Ovary (tissue), 9 donors: ENCODE results near the gene MCAM. TPM values are rescaled to one million over a fixed set of nuclear protein-coding genes. Genes with fewer than 3 reads are reported as not detected.
A peak's percentile ranks its signal among the peaks of the same experiment; 100 is the strongest.

Source experiments
- DNase-seq, 5 donors: peaks; one replicate each; pipeline ENCODE4 v3.0.0-alpha.2; 2019 to 2020
- H3K27ac ChIP-seq, 2 donors: fragments of 200-600 bp; one replicate each; pipeline versions ENCODE4 v1.5.1 to v1.8.0; 2019 to 2022
- H3K27me3 ChIP-seq: fragments of 200-600 bp; one replicate; pipeline ENCODE4 v1.8.0; 2022
- H3K36me3 ChIP-seq: fragments of 200-600 bp; sonication (generic); one replicate; pipeline ENCODE4 v1.5.1; 2019
- H3K4me1 ChIP-seq: one replicate; pipeline ENCODE4 v1.8.1; 2013; ENCODE audit warnings: mild to moderate bottlenecking, moderate library complexity; ENCODE audit not compliant: insufficient read depth
- H3K4me3 ChIP-seq: fragments of 200-600 bp; sonication (generic); one replicate; pipeline ENCODE4 v1.5.1; 2017
- H3K9me3 ChIP-seq, 2 donors: fragments of 200-600 bp in 1 of 2; sonication (generic) in 1 of 2; one replicate each; pipeline versions ENCODE4 v1.5.1 to v1.8.1; 2013 to 2019; ENCODE audit warnings: mild to moderate bottlenecking in 1 of 2, moderate library complexity in 1 of 2
- EP300 ChIP-seq: sonication (generic); formaldehyde crosslinking; IDR thresholded peaks from one replicate; pipeline ENCODE4 v1.6.1; 2017; ENCODE audit warnings: antibody characterized with exemption
- POLR2A ChIP-seq: fragments of 450-650 bp; IDR thresholded peaks from one replicate; pipeline ENCODE4 v1.6.1; 2017; ENCODE audit warnings: antibody characterized with exemption, mild to moderate bottlenecking, moderate library complexity
- WGBS, 3 donors: extraction: QIAGEN DNeasy Blood & Tissue Kit in 1 of 3; methylation state at CpG; one replicate each; pipeline versions ENCODE4 v1.1.5 to v1.1.7; 2013 to 2017; 5-methylcytosine and 5-hydroxymethylcytosine counted together
- intact Hi-C, 4 donors: fragments of 100-400 bp; cut with DNase I; formaldehyde crosslinking; loops; one replicate each; pipeline versions ENCODE4 v1.11.0 to v1.15.1; 2022 to 2023
- polyA plus RNA-seq, 2 donors: library from polyadenylated mRNA; stranded (reverse); fragments of 200-250 nt in 1 of 2; fragments of 350-450 nt in 1 of 2; fragmentation: Illumina TruSeq in 1 of 2; extraction: RNeasy Lipid Tissue Mini Kit (QIAGEN cat#74804) in 1 of 2; gene quantifications; one replicate each; pipeline ENCODE4 v1.2.3, GENCODE V29; 2013 to 2014
- total RNA-seq, 7 donors: library from RNA; depleted of rRNA in 2 of 7; stranded (reverse); fragments of >200 nt in 2 of 7; fragmentation: NEBNext Ultra II Directional in 3 of 7; extraction: Animal tissue kit (Norgen Biotek cat#: 25700) in 3 of 7; gene quantifications; one replicate each; pipeline versions ENCODE4 v1.1.0 to v1.2.4, GENCODE V29; 2016 to 2023
- TF ChIP-seq, protein P1 (sequence below), 3 donors: fragments of 450-650 bp in 2 of 3; fragments of 200-600 bp in 1 of 3; IDR thresholded peaks; one replicate each; pipeline versions ENCODE4 v1.5.1 to v1.8.0; 2016 to 2022; ENCODE audit warnings: antibody characterized with exemption in 3 of 3, mild to moderate bottlenecking in 1 of 3
- donor health status: DM: no; HTN: no; CAD: no; lungs with moderate emphysema.
- donor health status: DM: no; HTN: no; CAD: no.
- donor health status: Bipolar disorder and iron deficiency.
- donor health status: DM: yes; HTN: yes; CAD: no.
- donor health status: DM: no; HTN: no; CAD: no.
- donor health status: DM: yes; HTN: yes; CAD: no.

Gene MCAM
- total and polyA plus RNA-seq, 9 donors, result 34.6 to 121 (median 56.8) TPM

DNA sequence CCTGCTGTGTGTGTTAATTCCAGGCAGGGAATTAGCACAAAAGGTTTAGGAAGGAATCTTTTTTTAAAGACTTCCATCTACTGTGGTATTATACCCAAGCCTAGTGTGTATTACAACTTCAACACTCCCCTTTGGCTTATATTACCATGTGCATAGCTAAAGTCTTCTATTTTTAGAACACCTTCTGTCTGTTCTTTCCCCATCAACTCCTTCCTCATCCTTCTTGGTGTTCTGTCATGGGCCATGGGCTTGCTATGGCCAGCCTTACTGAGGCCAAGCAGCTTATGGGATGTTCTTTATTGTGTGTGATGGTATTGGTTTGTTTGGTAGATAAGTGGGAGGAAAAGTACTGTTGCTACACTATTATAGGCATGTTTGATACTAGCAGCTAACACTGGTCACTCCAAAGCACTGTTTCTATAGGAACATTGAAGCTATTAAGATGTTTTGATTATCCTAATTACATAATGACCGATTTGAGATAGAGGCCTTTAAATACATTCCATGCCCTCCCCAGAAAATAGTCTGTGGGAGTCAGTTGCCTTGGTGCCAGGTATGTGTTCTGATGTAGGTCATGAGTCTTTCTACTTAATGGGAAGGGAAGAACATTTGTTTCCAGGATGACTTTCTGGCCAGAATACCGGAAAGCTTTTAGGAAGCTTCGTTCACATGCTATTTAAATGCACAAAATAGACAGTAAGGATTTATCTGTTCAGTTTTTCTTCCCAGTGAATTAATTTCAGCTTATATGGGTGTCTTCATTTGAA is 16.5 kb downstream of the MCAM start:
- WGBS, 3 donors, result 47 to 60% (median 52%) methylated on average over 3 of the region's 3 CpGs
- Histone ChIP-seq H3K4me1 (no peaks in the 10 kb centered on the region), H3K36me3 (no peaks in the 10 kb centered on the region), H3K4me3 (no peak overlapping the region), H3K9me3 (no peaks in the 10 kb centered on the region), H3K27me3 (no peaks in the 10 kb centered on the region), H3K27ac (no peak overlapping the region)
- DNase-seq, result no peak
- intact Hi-C loops, result no loop called here
- TF ChIP-seq EP300 (no peak), POLR2A (no peak)
- TF ChIP-seq, protein P1, sequence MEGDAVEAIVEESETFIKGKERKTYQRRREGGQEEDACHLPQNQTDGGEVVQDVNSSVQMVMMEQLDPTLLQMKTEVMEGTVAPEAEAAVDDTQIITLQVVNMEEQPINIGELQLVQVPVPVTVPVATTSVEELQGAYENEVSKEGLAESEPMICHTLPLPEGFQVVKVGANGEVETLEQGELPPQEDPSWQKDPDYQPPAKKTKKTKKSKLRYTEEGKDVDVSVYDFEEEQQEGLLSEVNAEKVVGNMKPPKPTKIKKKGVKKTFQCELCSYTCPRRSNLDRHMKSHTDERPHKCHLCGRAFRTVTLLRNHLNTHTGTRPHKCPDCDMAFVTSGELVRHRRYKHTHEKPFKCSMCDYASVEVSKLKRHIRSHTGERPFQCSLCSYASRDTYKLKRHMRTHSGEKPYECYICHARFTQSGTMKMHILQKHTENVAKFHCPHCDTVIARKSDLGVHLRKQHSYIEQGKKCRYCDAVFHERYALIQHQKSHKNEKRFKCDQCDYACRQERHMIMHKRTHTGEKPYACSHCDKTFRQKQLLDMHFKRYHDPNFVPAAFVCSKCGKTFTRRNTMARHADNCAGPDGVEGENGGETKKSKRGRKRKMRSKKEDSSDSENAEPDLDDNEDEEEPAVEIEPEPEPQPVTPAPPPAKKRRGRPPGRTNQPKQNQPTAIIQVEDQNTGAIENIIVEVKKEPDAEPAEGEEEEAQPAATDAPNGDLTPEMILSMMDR (IDR thresholded peaks at IDR 0.05), result no peak

DNA sequence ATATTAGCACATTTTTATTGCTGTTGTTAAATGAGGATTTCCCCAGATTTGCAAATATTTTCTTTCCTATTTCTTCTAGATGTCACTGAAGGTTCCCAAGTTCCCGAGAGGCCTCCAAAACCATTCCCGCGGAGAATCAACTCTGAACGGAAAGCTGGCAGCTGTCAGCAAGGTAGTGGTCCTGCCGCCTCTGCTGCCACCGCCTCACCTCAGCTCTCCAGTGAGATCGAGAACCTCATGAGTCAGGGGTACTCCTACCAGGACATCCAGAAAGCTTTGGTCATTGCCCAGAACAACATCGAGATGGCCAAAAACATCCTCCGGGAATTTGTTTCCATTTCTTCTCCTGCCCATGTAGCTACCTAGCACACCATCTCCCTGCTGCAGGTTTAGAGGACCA is 17.5 kb downstream of the MCAM start:
- TF ChIP-seq EP300, result no peak
- TF ChIP-seq, protein P1 (IDR thresholded peaks at IDR 0.05), result no peak
- TF ChIP-seq POLR2A, result no peak
- DNase-seq, result no peak
- Histone ChIP-seq H3K9me3 (no peaks in the 10 kb centered on the region), H3K4me1 (no peaks in the 10 kb centered on the region), H3K27me3 (no peaks in the 10 kb centered on the region), H3K27ac (no peak overlapping the region), H3K4me3 (no peak overlapping the region), H3K36me3 (no peaks in the 10 kb centered on the region)
- intact Hi-C loops, result no loop called here
- WGBS, 3 donors, result 96 to 97% (median 97%) methylated on average over 9 of the region's 9 CpGs

DNA sequence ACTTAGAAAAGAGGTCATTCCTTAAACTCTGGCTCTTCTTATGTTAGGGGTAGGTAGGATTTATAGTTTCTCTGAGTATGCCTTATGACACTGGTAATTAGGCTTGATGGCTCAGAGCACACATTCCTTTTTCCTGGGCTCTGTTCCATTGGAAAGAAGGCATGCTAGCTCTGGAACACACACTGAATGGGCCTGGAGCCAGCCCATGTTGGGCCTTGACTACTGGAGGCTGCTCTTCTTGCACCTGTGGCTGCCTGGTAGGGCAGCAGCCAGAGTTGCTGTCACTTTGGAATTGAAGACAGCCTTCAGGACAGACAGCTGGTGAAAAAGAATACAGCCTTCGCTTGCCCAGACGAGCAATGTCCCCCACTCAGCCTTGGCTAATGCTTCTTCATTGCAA is 18.2 kb downstream of the MCAM start:
- intact Hi-C loops, result no loop called here
- Histone ChIP-seq H3K36me3 (no peaks in the 10 kb centered on the region), H3K4me3 (no peak overlapping the region), H3K9me3 (no peaks in the 10 kb centered on the region), H3K27me3 (no peaks in the 10 kb centered on the region), H3K27ac (no peak overlapping the region), H3K4me1 (no peaks in the 10 kb centered on the region)
- 75 to 90% (median 90%) methylated on average over 2 of the region's 2 CpGs for WGBS, 3 donors
- TF ChIP-seq, protein P1 (IDR thresholded peaks at IDR 0.05), result no peak
- TF ChIP-seq POLR2A (no peak), EP300 (no peak)
- peak in 1 of 5 donors; percentile 53 for DNase-seq

DNA sequence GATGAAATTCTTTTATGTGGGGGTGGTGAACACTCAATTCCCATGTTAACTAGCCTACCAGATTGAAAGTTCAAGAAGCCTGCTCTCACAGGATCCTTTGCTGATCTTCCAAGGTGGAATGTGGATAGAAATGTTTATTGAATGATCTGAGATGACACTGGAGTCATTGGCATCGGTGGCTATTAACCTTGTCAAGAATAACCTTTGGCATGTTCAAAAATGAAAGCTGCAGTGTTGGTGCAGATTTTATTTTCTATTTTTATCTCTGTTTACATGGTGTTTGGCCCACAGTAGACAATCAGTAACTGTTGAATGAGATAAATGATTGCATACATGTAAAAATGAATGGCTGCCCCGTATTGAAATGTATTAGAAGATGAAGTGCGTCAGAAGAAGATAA is 19.0 kb downstream of the MCAM start:
- H3K4me3 ChIP-seq, result no peak overlapping the region
- no peaks in the 10 kb centered on the region for H3K27me3 ChIP-seq
- DNase-seq, result no peak
- H3K4me1 ChIP-seq, result no peaks in the 10 kb centered on the region
- 43 to 63% (median 46%) methylated on average over 3 of the region's 3 CpGs for WGBS, 3 donors
- intact Hi-C loops, result no loop called here
- H3K36me3 ChIP-seq, result no peaks in the 10 kb centered on the region
- TF ChIP-seq, protein P1 (IDR thresholded peaks at IDR 0.05), result no peak
- no peak for TF ChIP-seq EP300
- TF ChIP-seq POLR2A, result no peak
- no peak overlapping the region for H3K27ac ChIP-seq
- no peaks in the 10 kb centered on the region for H3K9me3 ChIP-seq
